ENCODE data around the gene CDCP2. TPM values are rescaled to one million over a fixed set of nuclear protein-coding genes. Genes with fewer than 3 reads are reported as not detected.

The CDCP2 gene
- total RNA-seq, 1 donor from 2014 or later, result not detected

GRCh38 chr1:54114955-54115354 is 37.8 kb downstream of the CDCP2 start:
- no peaks in the 10 kb centered on the region for H3K9me3 Mint-ChIP-seq (ENCODE audit: low read depth)
- no peak overlapping the region for H3K27ac Mint-ChIP-seq
- H3K27me3 Mint-ChIP-seq, result peaks cover 4% of the 10 kb centered on the region
- no peak overlapping the region for H3K4me3 Mint-ChIP-seq (ENCODE audit: low read depth)
- H3K36me3 Mint-ChIP-seq (ENCODE audit: insufficient read depth), result no peaks in the 10 kb centered on the region
- H3K4me1 Mint-ChIP-seq (ENCODE audit: low read depth), result no peaks in the 10 kb centered on the region
- no peak for DNase-seq (ENCODE audit: low spot score, unreplicated experiment)
- TF ChIP-seq, protein P1, sequence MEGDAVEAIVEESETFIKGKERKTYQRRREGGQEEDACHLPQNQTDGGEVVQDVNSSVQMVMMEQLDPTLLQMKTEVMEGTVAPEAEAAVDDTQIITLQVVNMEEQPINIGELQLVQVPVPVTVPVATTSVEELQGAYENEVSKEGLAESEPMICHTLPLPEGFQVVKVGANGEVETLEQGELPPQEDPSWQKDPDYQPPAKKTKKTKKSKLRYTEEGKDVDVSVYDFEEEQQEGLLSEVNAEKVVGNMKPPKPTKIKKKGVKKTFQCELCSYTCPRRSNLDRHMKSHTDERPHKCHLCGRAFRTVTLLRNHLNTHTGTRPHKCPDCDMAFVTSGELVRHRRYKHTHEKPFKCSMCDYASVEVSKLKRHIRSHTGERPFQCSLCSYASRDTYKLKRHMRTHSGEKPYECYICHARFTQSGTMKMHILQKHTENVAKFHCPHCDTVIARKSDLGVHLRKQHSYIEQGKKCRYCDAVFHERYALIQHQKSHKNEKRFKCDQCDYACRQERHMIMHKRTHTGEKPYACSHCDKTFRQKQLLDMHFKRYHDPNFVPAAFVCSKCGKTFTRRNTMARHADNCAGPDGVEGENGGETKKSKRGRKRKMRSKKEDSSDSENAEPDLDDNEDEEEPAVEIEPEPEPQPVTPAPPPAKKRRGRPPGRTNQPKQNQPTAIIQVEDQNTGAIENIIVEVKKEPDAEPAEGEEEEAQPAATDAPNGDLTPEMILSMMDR (IDR thresholded peaks at IDR 0.05; ENCODE audit: unreplicated experiment), result no peak

- TF ChIP-seq, protein P1 (IDR thresholded peaks at IDR 0.05; ENCODE audit: unreplicated experiment), result no peak
- Mint-ChIP-seq H3K27ac (no peak overlapping the region), H3K9me3 (ENCODE audit: low read depth) (no peaks in the 10 kb centered on the region), H3K4me1 (ENCODE audit: low read depth) (no peaks in the 10 kb centered on the region), H3K36me3 (ENCODE audit: insufficient read depth) (no peaks in the 10 kb centered on the region), H3K27me3 (peaks cover 4% of the 10 kb centered on the region), H3K4me3 (ENCODE audit: low read depth) (no peak overlapping the region)
- no peak for DNase-seq (ENCODE audit: low spot score, unreplicated experiment)
Observed at GRCh38 chr1:54114001-54114400, 38.8 kb downstream of the CDCP2 start.

DNA sequence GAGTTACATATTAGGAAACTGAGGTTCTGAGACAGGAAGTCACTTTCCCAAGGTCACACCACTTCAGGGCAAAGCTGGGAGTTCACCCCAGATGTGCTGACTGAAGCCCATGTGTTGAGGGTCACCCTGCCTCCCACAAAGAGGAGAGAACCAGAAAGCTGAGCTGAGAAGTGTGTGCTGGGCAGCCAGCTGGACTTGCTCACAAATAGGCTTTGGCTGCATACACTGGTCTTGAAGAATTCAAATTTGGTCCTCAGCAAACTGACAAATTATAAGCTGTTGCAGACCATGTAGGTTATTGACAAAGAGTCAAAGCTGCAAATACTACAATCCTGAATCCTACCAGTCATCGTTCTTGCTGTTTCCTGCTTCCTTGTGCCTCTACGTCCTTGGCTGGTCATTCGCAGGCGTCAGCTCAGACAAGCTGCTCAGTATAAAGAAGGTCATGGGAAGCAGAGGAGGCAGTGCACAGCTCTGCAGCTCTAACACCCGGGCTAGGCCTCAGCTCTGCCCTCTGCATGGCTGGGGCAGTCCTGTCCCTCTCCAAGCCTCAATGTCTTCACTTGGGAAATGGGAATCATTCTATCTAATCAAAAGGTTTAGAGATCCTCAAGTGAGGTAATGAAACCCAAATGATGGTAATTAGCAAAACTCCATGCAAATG is 40.0 kb downstream of the CDCP2 start:
- Mint-ChIP-seq H3K4me3 (ENCODE audit: low read depth) (no peak overlapping the region), H3K36me3 (ENCODE audit: insufficient read depth) (no peaks in the 10 kb centered on the region), H3K27ac (no peak overlapping the region), H3K9me3 (ENCODE audit: low read depth) (no peaks in the 10 kb centered on the region), H3K27me3 (peaks cover 4% of the 10 kb centered on the region), H3K4me1 (ENCODE audit: low read depth) (no peaks in the 10 kb centered on the region)
- TF ChIP-seq, protein P1 (IDR thresholded peaks at IDR 0.05; ENCODE audit: unreplicated experiment), result no peak
- DNase-seq (ENCODE audit: low spot score, unreplicated experiment), result no peak

DNA sequence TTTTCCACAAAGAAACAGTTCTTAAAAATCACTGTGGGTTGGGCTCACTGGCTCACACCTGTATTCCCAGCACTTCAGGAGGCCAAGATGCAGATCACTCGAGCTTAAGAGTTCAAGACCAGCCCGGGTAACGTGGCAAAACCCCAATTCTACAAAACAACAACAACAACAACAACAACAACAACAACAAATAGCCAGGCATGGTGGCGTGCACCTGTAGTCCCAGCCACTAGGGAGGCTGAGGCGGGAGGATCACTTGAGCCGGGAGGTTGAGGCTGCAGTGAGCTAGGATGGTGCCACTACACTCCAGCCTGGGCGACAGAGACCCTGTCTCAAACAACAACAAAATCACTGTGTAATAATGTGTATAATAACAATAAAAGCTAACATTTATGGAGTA is 40.8 kb downstream of the CDCP2 start:
- no peak for DNase-seq (ENCODE audit: low spot score, unreplicated experiment)
- Mint-ChIP-seq H3K9me3 (ENCODE audit: low read depth) (no peaks in the 10 kb centered on the region), H3K27me3 (peaks cover 4% of the 10 kb centered on the region), H3K4me1 (ENCODE audit: low read depth) (no peaks in the 10 kb centered on the region), H3K27ac (no peak overlapping the region), H3K36me3 (ENCODE audit: insufficient read depth) (no peaks in the 10 kb centered on the region), H3K4me3 (ENCODE audit: low read depth) (no peak overlapping the region)
- TF ChIP-seq, protein P1 (IDR thresholded peaks at IDR 0.05; ENCODE audit: unreplicated experiment), result no peak

GRCh38 chr1:54111624-54112023 is 41.2 kb downstream of the CDCP2 start:
- no peaks in the 10 kb centered on the region for H3K9me3 Mint-ChIP-seq (ENCODE audit: low read depth)

More at GRCh38 chr1:54111624-54112023, 41.2 kb downstream of the CDCP2 start:
- H3K36me3 Mint-ChIP-seq (ENCODE audit: insufficient read depth), result no peaks in the 10 kb centered on the region
- no peak overlapping the region for H3K4me3 Mint-ChIP-seq (ENCODE audit: low read depth)
- no peaks in the 10 kb centered on the region for H3K4me1 Mint-ChIP-seq (ENCODE audit: low read depth)
- H3K27ac Mint-ChIP-seq, result peak overlapping the region; percentile 17
- peaks cover 4% of the 10 kb centered on the region for H3K27me3 Mint-ChIP-seq
- no peak for DNase-seq (ENCODE audit: low spot score, unreplicated experiment)
- TF ChIP-seq, protein P1 (IDR thresholded peaks at IDR 0.05; ENCODE audit: unreplicated experiment), result no peak
